DOHH2 (cell line): ENCODE data around the gene SNAP91.

Experiments used
- H3F3A ChIP-seq: fragments of 200-600 bp; sonication (generic), shearing (Covaris generic); 2 replicates; pipeline ENCODE4 v1.6.0; 2016; ENCODE audit warnings: antibody characterized with exemption, mild to moderate bottlenecking; ENCODE audit not compliant: control insufficient read depth, insufficient read depth
- H3K27ac ChIP-seq: fragments of 200-600 bp; sonication (generic); 2 replicates; pipeline ENCODE4 v1.5.1; 2014; ENCODE audit warnings: low read depth, mild to moderate bottlenecking, low read length, moderate library complexity
- H3K27me3 ChIP-seq: fragments of 200-600 bp; sonication (generic); 2 replicates; pipeline ENCODE4 v1.6.1; 2014; ENCODE audit warnings: mild to moderate bottlenecking, low read length, mixed read lengths; ENCODE audit not compliant: control insufficient read depth
- H3K36me3 ChIP-seq: fragments of 200-600 bp; sonication (generic); 2 replicates; pipeline ENCODE4 v1.6.1; 2014; ENCODE audit warnings: mild to moderate bottlenecking, low read length, moderate library complexity, mixed read lengths; ENCODE audit not compliant: control insufficient read depth
- H3K4me1 ChIP-seq: fragments of 200-600 bp; sonication (generic); 2 replicates; pipeline ENCODE4 v1.6.1; 2014; ENCODE audit warnings: mild to moderate bottlenecking, low read length, mixed read lengths; ENCODE audit not compliant: control insufficient read depth
- H3K4me2 ChIP-seq: fragments of 200-600 bp; sonication (generic); 2 replicates; pipeline ENCODE4 v1.6.0; 2014; ENCODE audit warnings: mild to moderate bottlenecking, low read length, moderate library complexity
- H3K4me3 ChIP-seq: fragments of 200-600 bp; sonication (generic); 2 replicates; pipeline ENCODE4 v1.5.1; 2014; ENCODE audit warnings: mild to moderate bottlenecking, low read length, mixed read lengths
- H3K79me2 ChIP-seq: fragments of 200-600 bp; sonication (generic); 2 replicates; pipeline ENCODE4 v1.6.1; 2014; ENCODE audit warnings: mild to moderate bottlenecking, low read length, mixed read lengths; ENCODE audit not compliant: control insufficient read depth
- H3K9me2 ChIP-seq: fragments of 200-600 bp; sonication (generic); replicated peaks from 2 replicates; pipeline ENCODE4 v1.6.1; 2014; ENCODE audit warnings: mild to moderate bottlenecking, low read length, mixed read lengths; ENCODE audit not compliant: control insufficient read depth
- H3K9me3 ChIP-seq: fragments of 200-600 bp; sonication (generic); 2 replicates; pipeline ENCODE4 v1.6.1; 2014; ENCODE audit warnings: antibody characterized with exemption, low read length, mixed read lengths; ENCODE audit not compliant: control insufficient read depth, insufficient read depth
- H4K20me1 ChIP-seq: fragments of 200-600 bp; sonication (generic); 2 replicates; pipeline ENCODE4 v1.6.0; 2014; ENCODE audit warnings: low read depth, mild to moderate bottlenecking, antibody characterized with exemption, low read length, moderate library complexity; ENCODE audit not compliant: control insufficient read depth, insufficient read depth
- EZH2phosphoT487 ChIP-seq: fragments of 200-600 bp; sonication (generic); IDR thresholded peaks from 2 replicates; pipeline ENCODE4 v1.6.1; 2017; ENCODE audit warnings: borderline replicate concordance, mild to moderate bottlenecking, antibody characterized with exemption, low read length, moderate library complexity, mixed read lengths
- TF ChIP-seq, protein P1 (sequence below): fragments of 200-600 bp; sonication (generic); IDR thresholded peaks from one replicate; pipeline ENCODE4 v1.5.1; 2014; ENCODE audit warnings: antibody characterized with exemption, mild to moderate bottlenecking, low read depth, low read length; ENCODE audit not compliant: poor library complexity, severe bottlenecking

SNAP91 gene

DNA sequence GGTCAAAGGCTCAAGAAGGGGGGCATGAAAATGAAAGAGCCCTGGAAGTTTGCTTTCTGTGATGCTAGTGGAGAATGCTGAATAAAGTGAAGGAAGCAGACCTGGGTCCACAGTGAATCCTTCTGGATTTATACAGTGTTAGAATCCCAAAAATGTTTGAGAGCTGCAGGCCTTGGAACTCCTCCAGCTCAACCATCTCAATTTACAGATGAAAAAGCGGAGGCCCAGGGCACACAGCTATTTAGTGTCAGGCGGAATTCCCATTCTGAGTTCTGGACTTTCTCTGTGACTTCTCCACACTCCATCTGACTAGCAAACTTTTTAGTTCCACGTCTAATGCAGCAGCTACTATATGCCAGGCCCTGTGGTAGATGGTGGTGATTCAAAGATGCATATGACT lies 198.1 kb downstream of the SNAP91 start:
- Histone ChIP-seq H3K79me2 (no peaks in the 10 kb centered on the region), H3K4me1 (no peaks in the 10 kb centered on the region; the same call in 1 of the 2 replicates), H3K4me3 (no peak overlapping the region), H4K20me1 (no peaks in the 10 kb centered on the region), H3F3A (no peaks in the 10 kb centered on the region), H3K9me2 (no peaks in the 10 kb centered on the region), H3K9me3 (no peaks in the 10 kb centered on the region), H3K27me3 (peaks cover 22% of the 10 kb centered on the region), H3K4me2 (no peak overlapping the region), H3K27ac (no peak overlapping the region), H3K36me3 (no peaks in the 10 kb centered on the region)
- TF ChIP-seq EZH2phosphoT487 = no peak

DNA sequence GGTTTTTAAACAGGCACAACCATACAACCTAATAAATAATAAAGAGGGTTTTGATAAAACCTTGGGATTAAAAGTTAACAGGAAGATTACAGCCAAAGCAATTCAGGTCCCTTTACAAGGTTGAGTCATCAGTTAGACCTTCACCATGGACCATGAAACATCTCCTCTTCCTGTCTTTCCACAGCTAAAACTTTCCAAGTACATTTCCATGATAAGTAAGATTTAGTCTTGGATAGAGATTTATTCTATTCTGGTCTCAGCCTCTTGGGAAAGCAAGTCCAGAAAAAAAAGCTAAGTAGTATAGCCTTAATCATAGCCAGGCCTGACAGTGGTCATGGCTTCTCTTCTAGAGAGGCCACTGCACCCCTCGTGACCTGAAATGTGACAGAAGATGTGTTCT lies 199.5 kb downstream of the SNAP91 start:
- H3K9me3 ChIP-seq = no peaks in the 10 kb centered on the region
- no peaks in the 10 kb centered on the region for H3K9me2 ChIP-seq
- H3F3A ChIP-seq = no peaks in the 10 kb centered on the region
- peaks cover 26% of the 10 kb centered on the region for H3K27me3 ChIP-seq
- no peak overlapping the region for H3K4me3 ChIP-seq
- H3K4me2 ChIP-seq = no peak overlapping the region
- H3K79me2 ChIP-seq = no peaks in the 10 kb centered on the region
- no peaks in the 10 kb centered on the region for H3K36me3 ChIP-seq
- H4K20me1 ChIP-seq = no peaks in the 10 kb centered on the region
- TF ChIP-seq, protein P1, sequence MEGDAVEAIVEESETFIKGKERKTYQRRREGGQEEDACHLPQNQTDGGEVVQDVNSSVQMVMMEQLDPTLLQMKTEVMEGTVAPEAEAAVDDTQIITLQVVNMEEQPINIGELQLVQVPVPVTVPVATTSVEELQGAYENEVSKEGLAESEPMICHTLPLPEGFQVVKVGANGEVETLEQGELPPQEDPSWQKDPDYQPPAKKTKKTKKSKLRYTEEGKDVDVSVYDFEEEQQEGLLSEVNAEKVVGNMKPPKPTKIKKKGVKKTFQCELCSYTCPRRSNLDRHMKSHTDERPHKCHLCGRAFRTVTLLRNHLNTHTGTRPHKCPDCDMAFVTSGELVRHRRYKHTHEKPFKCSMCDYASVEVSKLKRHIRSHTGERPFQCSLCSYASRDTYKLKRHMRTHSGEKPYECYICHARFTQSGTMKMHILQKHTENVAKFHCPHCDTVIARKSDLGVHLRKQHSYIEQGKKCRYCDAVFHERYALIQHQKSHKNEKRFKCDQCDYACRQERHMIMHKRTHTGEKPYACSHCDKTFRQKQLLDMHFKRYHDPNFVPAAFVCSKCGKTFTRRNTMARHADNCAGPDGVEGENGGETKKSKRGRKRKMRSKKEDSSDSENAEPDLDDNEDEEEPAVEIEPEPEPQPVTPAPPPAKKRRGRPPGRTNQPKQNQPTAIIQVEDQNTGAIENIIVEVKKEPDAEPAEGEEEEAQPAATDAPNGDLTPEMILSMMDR = no peak
- no peak for TF ChIP-seq EZH2phosphoT487
- no peaks in the 10 kb centered on the region; the same call in 1 of the 2 replicates for H3K4me1 ChIP-seq
- H3K27ac ChIP-seq = no peak overlapping the region

DNA sequence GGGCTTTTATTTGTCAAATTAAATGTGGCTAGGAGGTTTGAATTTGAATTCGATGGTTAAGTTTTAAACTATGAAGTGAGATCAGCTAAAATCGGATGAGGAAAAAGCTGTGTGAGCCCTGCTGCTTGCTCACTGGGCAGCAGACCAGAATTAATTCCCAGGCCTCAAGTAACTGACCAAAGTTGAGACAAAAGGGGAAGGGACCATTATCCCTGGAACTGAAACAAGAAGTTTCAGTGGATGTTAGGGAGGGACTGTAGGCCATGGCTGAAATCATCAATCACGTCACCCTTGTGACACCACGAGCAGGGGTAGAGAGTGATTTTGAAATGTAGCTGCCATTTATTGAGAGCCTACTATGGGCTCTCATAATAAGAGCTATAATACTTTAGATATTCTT lies 203.5 kb downstream of the SNAP91 start:
- no peaks in the 10 kb centered on the region for H3K79me2 ChIP-seq
- H3K36me3 ChIP-seq = no peaks in the 10 kb centered on the region
- no peak overlapping the region for H3K4me3 ChIP-seq
- H4K20me1 ChIP-seq = no peaks in the 10 kb centered on the region
- no peaks in the 10 kb centered on the region for H3K4me1 ChIP-seq
- H3K9me3 ChIP-seq = no peaks in the 10 kb centered on the region
- TF ChIP-seq EZH2phosphoT487 = no peak
- TF ChIP-seq, protein P1 = no peak
- H3K27ac ChIP-seq = no peak overlapping the region
- no peaks in the 10 kb centered on the region for H3F3A ChIP-seq
- H3K4me2 ChIP-seq = no peak overlapping the region
- peaks cover 8% of the 10 kb centered on the region; the same call in 1 of the 2 replicates for H3K27me3 ChIP-seq
- H3K9me2 ChIP-seq = no peaks in the 10 kb centered on the region
